Upper lobe of right lung (tissue), 1 donor: Measurements from ENCODE around the gene PRSS2. TPM values are rescaled to one million over a fixed set of nuclear protein-coding genes. Genes with fewer than 3 reads are reported as not detected.
A peak's percentile ranks its signal among the peaks of the same experiment; 100 is the strongest.

Source experiments
- ATAC-seq: fragments of 200-7000 bp; cut with Tn5 transposase; one replicate; pipeline ENCODE4 v1.9.1; 2020; ENCODE audit warnings: mild to moderate bottlenecking, moderate library complexity
- DNase-seq: peaks from one replicate; pipeline ENCODE4 v3.0.0-alpha.2; 2020
- H3K27ac ChIP-seq: fragments of 200-600 bp; one replicate; pipeline ENCODE4 v1.8.0; 2022
- H3K27me3 ChIP-seq: fragments of 200-600 bp; one replicate; pipeline ENCODE4 v1.8.0; 2022; ENCODE audit warnings: mild to moderate bottlenecking
- H3K36me3 ChIP-seq: fragments of 200-600 bp; one replicate; pipeline ENCODE4 v1.8.0; 2022
- H3K4me1 ChIP-seq: fragments of 200-600 bp; one replicate; pipeline ENCODE4 v1.8.0; 2022
- H3K4me3 ChIP-seq: fragments of 200-600 bp; one replicate; pipeline ENCODE4 v1.8.0; 2022; ENCODE audit warnings: mild to moderate bottlenecking
- H3K9me3 ChIP-seq: fragments of 200-600 bp; one replicate; pipeline ENCODE4 v1.8.0; 2022
- CTCF ChIP-seq: fragments of 200-600 bp; IDR thresholded peaks from one replicate; pipeline ENCODE4 v1.8.0; 2022; ENCODE audit warnings: antibody characterized with exemption
- intact Hi-C: fragments of 100-400 bp; cut with DNase I; formaldehyde crosslinking; loops from one replicate; pipeline ENCODE4 v1.11.0; 2022
- total RNA-seq: library from RNA; stranded (reverse); fragmentation: NEBNext Ultra II Directional; extraction: Animal tissue kit (Norgen Biotek cat#: 25700); gene quantifications from one replicate; pipeline ENCODE4 v1.2.1, GENCODE V29; 2021
- donor health status: DM: no; HTN: yes; CAD: no; lungs with severe emphysema.

The PRSS2 gene
- total RNA-seq, 1 donor from 2014 or later, result not detected

GRCh38 chr7:142804728-142805207 is 34.0 kb downstream of the PRSS2 start:
- no peak for ATAC-seq
- no peak overlapping the region for H3K27ac ChIP-seq

GRCh38 chr7:142805350-142806021 is 34.7 kb downstream of the PRSS2 start:
- DNase-seq, result no peak
- no peak overlapping the region for H3K4me3 ChIP-seq
- no peak for ATAC-seq
- intact Hi-C loops, result no loop called here
- no peak for TF ChIP-seq CTCF
- H3K27ac ChIP-seq, result no peak overlapping the region
- H3K9me3 ChIP-seq, result no peaks in the 10 kb centered on the region
- H3K4me1 ChIP-seq, result no peaks in the 10 kb centered on the region
- H3K27me3 ChIP-seq, result peaks cover 6% of the 10 kb centered on the region
- H3K36me3 ChIP-seq, result no peaks in the 10 kb centered on the region

More at GRCh38 chr7:142804728-142805207, 34.0 kb downstream of the PRSS2 start:
- Histone ChIP-seq H3K36me3 (no peaks in the 10 kb centered on the region), H3K27me3 (peaks cover 6% of the 10 kb centered on the region), H3K4me3 (no peak overlapping the region), H3K9me3 (no peaks in the 10 kb centered on the region), H3K4me1 (no peaks in the 10 kb centered on the region)
- TF ChIP-seq CTCF, result no peak
- DNase-seq, result no peak
- intact Hi-C loops, result no loop called here

GRCh38 chr7:142806022-142806356 is 35.2 kb downstream of the PRSS2 start:
- no peak for TF ChIP-seq CTCF
- H3K4me3 ChIP-seq, result no peak overlapping the region
- intact Hi-C loops, result no loop called here
- H3K27me3 ChIP-seq, result peaks cover 6% of the 10 kb centered on the region
- H3K4me1 ChIP-seq, result no peaks in the 10 kb centered on the region
- DNase-seq (no peak), ATAC-seq (no peak)
- H3K27ac ChIP-seq, result no peak overlapping the region
- no peaks in the 10 kb centered on the region for H3K9me3 ChIP-seq
- no peaks in the 10 kb centered on the region for H3K36me3 ChIP-seq

- intact Hi-C loops, result no loop called here
- ATAC-seq, result no peak
- TF ChIP-seq CTCF, result no peak
- H3K27ac ChIP-seq, result no peak overlapping the region
- H3K36me3 ChIP-seq, result no peaks in the 10 kb centered on the region
- peaks cover 6% of the 10 kb centered on the region for H3K27me3 ChIP-seq
- H3K9me3 ChIP-seq, result no peaks in the 10 kb centered on the region
- H3K4me3 ChIP-seq, result no peak overlapping the region
- no peaks in the 10 kb centered on the region for H3K4me1 ChIP-seq
- DNase-seq, result no peak
Observed at GRCh38 chr7:142806957-142807356, 36.2 kb downstream of the PRSS2 start.

GRCh38 chr7:142807855-142808460 is 37.2 kb downstream of the PRSS2 start:
- no peak overlapping the region for H3K4me3 ChIP-seq
- H3K9me3 ChIP-seq, result no peaks in the 10 kb centered on the region
- peak overlapping the region; percentile 51 for H3K27ac ChIP-seq
- H3K27me3 ChIP-seq, result peaks cover 6% of the 10 kb centered on the region
- intact Hi-C loops, result no loop called here
- no peaks in the 10 kb centered on the region for H3K36me3 ChIP-seq
- no peak for TF ChIP-seq CTCF
- no peaks in the 10 kb centered on the region for H3K4me1 ChIP-seq
- DNase-seq (no peak), ATAC-seq (no peak)
